KMS-11 (cell line): ENCODE measurements around the gene CDH11.

Experiments
- H2AFZ ChIP-seq: fragments of 200-600 bp; sonication (generic); 2 replicates; pipeline ENCODE4 v1.6.1; 2016; ENCODE audit warnings: antibody characterized with exemption, mixed run types, low read depth
- H3K27ac ChIP-seq: fragments of 200-600 bp; sonication (generic); 2 replicates; pipeline ENCODE4 v1.6.1; 2016; ENCODE audit warnings: mild to moderate bottlenecking, mixed run types
- H3K27me3 ChIP-seq: fragments of 200-600 bp; sonication (generic); 2 replicates; pipeline ENCODE4 v1.6.1; 2017; ENCODE audit warnings: mild to moderate bottlenecking, low read depth, mixed run types, moderate library complexity; ENCODE audit not compliant: insufficient read depth
- H3K36me3 ChIP-seq: fragments of 200-600 bp; sonication (generic); 2 replicates; pipeline ENCODE4 v1.6.1; 2017; ENCODE audit warnings: mild to moderate bottlenecking, mixed run types; ENCODE audit not compliant: insufficient read depth
- H3K4me1 ChIP-seq: fragments of 200-600 bp; sonication (generic); 2 replicates; pipeline ENCODE4 v1.6.1; 2016; ENCODE audit warnings: mild to moderate bottlenecking, low read depth, mixed run types; ENCODE audit not compliant: poor library complexity, severe bottlenecking
- H3K4me2 ChIP-seq: fragments of 200-600 bp; sonication (generic); 2 replicates; pipeline ENCODE4 v1.7.0; 2016; ENCODE audit warnings: mild to moderate bottlenecking, mixed run types
- H3K4me3 ChIP-seq: fragments of 200-600 bp; sonication (generic); IDR thresholded peaks from 2 replicates; pipeline ENCODE4 v1.6.1; 2017; ENCODE audit warnings: low read depth, low read length, mixed read lengths; ENCODE audit not compliant: insufficient read depth
- H3K79me2 ChIP-seq: fragments of 200-600 bp; sonication (generic); 2 replicates; pipeline ENCODE4 v1.6.1; 2016; ENCODE audit warnings: low read depth, mixed run types; ENCODE audit not compliant: insufficient read depth
- H3K9ac ChIP-seq: fragments of 200-600 bp; sonication (generic); 2 replicates; pipeline ENCODE4 v1.6.1; 2016; ENCODE audit warnings: mild to moderate bottlenecking, mixed run types
- H4K20me1 ChIP-seq: fragments of 200-600 bp; sonication (generic); 2 replicates; pipeline ENCODE4 v1.6.1; 2016; ENCODE audit warnings: mild to moderate bottlenecking, mixed run types; ENCODE audit not compliant: insufficient read depth
- TF ChIP-seq, protein P1 (sequence below): fragments of 200-600 bp; sonication (generic); conservative IDR thresholded peaks from 2 replicates; pipeline ENCODE4 v1.6.1; 2017; ENCODE audit warnings: low read depth, mild to moderate bottlenecking, antibody characterized with exemption, low read length, moderate library complexity, mixed read lengths

The CDH11 gene, protein sequence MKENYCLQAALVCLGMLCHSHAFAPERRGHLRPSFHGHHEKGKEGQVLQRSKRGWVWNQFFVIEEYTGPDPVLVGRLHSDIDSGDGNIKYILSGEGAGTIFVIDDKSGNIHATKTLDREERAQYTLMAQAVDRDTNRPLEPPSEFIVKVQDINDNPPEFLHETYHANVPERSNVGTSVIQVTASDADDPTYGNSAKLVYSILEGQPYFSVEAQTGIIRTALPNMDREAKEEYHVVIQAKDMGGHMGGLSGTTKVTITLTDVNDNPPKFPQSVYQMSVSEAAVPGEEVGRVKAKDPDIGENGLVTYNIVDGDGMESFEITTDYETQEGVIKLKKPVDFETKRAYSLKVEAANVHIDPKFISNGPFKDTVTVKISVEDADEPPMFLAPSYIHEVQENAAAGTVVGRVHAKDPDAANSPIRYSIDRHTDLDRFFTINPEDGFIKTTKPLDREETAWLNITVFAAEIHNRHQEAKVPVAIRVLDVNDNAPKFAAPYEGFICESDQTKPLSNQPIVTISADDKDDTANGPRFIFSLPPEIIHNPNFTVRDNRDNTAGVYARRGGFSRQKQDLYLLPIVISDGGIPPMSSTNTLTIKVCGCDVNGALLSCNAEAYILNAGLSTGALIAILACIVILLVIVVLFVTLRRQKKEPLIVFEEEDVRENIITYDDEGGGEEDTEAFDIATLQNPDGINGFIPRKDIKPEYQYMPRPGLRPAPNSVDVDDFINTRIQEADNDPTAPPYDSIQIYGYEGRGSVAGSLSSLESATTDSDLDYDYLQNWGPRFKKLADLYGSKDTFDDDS

GRCh38 chr16:65121870-65122723, at the start of gene CDH11:
CDH11 (minus strand) TSS chr16:65122063; CDS start chr16:65004869, 117,194 bp downstream.
- TF ChIP-seq, protein P1, sequence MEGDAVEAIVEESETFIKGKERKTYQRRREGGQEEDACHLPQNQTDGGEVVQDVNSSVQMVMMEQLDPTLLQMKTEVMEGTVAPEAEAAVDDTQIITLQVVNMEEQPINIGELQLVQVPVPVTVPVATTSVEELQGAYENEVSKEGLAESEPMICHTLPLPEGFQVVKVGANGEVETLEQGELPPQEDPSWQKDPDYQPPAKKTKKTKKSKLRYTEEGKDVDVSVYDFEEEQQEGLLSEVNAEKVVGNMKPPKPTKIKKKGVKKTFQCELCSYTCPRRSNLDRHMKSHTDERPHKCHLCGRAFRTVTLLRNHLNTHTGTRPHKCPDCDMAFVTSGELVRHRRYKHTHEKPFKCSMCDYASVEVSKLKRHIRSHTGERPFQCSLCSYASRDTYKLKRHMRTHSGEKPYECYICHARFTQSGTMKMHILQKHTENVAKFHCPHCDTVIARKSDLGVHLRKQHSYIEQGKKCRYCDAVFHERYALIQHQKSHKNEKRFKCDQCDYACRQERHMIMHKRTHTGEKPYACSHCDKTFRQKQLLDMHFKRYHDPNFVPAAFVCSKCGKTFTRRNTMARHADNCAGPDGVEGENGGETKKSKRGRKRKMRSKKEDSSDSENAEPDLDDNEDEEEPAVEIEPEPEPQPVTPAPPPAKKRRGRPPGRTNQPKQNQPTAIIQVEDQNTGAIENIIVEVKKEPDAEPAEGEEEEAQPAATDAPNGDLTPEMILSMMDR: no peak
- H3K9ac ChIP-seq: no peak within 1 kb of the TSS
- H3K4me1 ChIP-seq: no peaks in the 10 kb centered on the region
- no peaks in the 10 kb centered on the region for H4K20me1 ChIP-seq
- no peaks in the 10 kb centered on the region for H3K27me3 ChIP-seq
- no peak within 1 kb of the TSS for H3K4me2 ChIP-seq
- H3K36me3 ChIP-seq: no peaks in the 10 kb centered on the region
- H2AFZ ChIP-seq: no peak within 1 kb of the TSS
- no peak within 1 kb of the TSS for H3K27ac ChIP-seq
- no peak within 1 kb of the TSS for H3K4me3 ChIP-seq
- H3K79me2 ChIP-seq: no peaks in the 10 kb centered on the region

DNA sequence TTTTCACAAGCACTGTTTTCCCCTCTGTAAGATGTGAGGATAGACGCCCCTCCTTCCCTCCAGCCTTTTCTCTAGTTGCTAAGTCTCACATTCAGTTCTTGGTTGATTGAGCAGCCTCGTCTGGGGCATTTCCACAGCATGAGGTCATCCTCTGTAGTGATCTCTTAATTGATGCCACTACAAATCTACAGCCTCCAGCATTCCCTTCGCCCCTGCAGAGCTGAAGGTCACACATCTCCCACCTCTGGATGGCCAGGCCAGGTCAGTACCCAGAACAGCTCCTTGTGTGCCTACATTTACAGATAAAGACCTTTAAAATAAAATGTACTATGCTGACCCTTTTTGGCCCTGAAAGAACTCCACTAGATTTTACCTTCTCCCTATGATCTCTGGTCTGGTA, 32.5 kb upstream of the CDH11 start:
- Histone ChIP-seq H4K20me1 (no peaks in the 10 kb centered on the region), H2AFZ (no peak overlapping the region), H3K79me2 (no peaks in the 10 kb centered on the region), H3K4me2 (no peak overlapping the region), H3K27ac (no peak overlapping the region), H3K4me1 (no peaks in the 10 kb centered on the region), H3K9ac (no peak overlapping the region), H3K36me3 (no peaks in the 10 kb centered on the region), H3K4me3 (no peak overlapping the region), H3K27me3 (no peaks in the 10 kb centered on the region)
- TF ChIP-seq, protein P1: no peak

DNA sequence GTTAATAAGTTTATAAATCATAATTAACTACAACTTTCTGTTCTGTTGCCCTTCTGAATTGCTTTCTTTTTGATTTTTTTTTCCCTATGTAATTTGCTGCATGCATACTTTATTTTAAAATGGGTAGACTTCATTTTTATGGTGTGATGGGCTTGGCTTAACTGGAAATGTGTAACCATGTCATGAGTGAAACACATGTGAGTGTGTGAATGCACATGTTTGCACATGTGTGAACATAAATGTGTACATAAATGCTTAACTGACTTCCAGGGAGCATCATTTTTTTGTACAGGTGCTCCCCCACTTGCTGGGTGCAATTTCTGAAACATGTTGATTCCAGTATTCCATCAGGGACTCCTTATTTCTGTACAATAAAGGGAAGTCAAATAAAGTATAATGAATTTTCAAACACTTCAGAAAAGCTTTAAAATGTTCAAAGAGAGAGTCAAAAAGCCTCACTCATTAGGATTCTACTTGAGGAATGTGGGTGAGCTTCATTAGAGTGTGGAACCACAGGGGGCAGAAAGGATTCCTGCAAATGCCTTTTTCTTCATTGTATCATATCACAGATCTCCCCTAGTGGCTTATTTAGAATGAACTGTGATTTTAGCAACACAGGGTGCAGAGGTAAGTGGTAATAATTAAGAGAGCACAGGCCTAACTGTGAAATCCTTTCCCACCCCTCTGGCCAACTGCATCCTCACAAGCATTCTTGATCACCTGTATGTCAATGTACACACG, 31.7 kb upstream of the CDH11 start:
- Histone ChIP-seq H3K79me2 (no peaks in the 10 kb centered on the region), H3K27me3 (no peaks in the 10 kb centered on the region), H3K9ac (no peak overlapping the region), H3K4me3 (no peak overlapping the region), H4K20me1 (no peaks in the 10 kb centered on the region), H2AFZ (no peak overlapping the region), H3K4me1 (no peaks in the 10 kb centered on the region), H3K27ac (no peak overlapping the region), H3K4me2 (no peak overlapping the region), H3K36me3 (no peaks in the 10 kb centered on the region)
- TF ChIP-seq, protein P1: no peak

- Histone ChIP-seq H3K4me1 (no peaks in the 10 kb centered on the region), H3K27me3 (no peaks in the 10 kb centered on the region)
Observed at GRCh38 chr16:65148804-65149203, 26.9 kb upstream of the CDH11 start.

More at GRCh38 chr16:65148804-65149203, 26.9 kb upstream of the CDH11 start:
- Histone ChIP-seq H3K36me3 (no peaks in the 10 kb centered on the region), H3K9ac (no peak overlapping the region), H3K79me2 (no peaks in the 10 kb centered on the region), H3K4me2 (no peak overlapping the region), H4K20me1 (no peaks in the 10 kb centered on the region), H3K4me3 (no peak overlapping the region), H3K27ac (no peak overlapping the region), H2AFZ (no peak overlapping the region)
- TF ChIP-seq, protein P1: no peak
